Thoracic aorta (tissue), 2 donors: ENCODE measurements around the gene CRIP1. TPM values are rescaled to one million over a fixed set of nuclear protein-coding genes. Genes with fewer than 3 reads are reported as not detected.

Experiments
- ATAC-seq: fragments of 150-250 bp; one replicate; pipeline ENCODE4 v1.8.0; 2017; ENCODE audit warnings: low read depth; ENCODE audit not compliant: insufficient number of reproducible peaks, low FRiP score
- DNase-seq: peaks from one replicate; pipeline ENCODE4 v3.0.0-alpha.2; 2020; ENCODE audit warnings: low spot score
- H3K27ac ChIP-seq, 2 donors: fragments of 200-600 bp; sonication (generic); 1 replicate in 1 of 2; 2 replicates in 1 of 2; pipeline ENCODE4 v1.5.1; 2016; ENCODE audit warnings: mild to moderate bottlenecking in 2 of 2, moderate library complexity in 2 of 2
- H3K27me3 ChIP-seq: fragments of 200-600 bp; sonication (generic); replicated peaks from 2 replicates; pipeline ENCODE4 v1.6.0; 2016; ENCODE audit warnings: mild to moderate bottlenecking; ENCODE audit not compliant: insufficient read depth
- H3K36me3 ChIP-seq: fragments of 200-600 bp; sonication (generic); one replicate; pipeline ENCODE4 v1.5.1; 2016
- H3K4me1 ChIP-seq, 2 donors: fragments of 200-600 bp; sonication (generic); 1 replicate in 1 of 2; 2 replicates in 1 of 2; pipeline versions ENCODE4 v1.5.1 to v1.6.0; 2016; ENCODE audit warnings: low read depth in 2 of 2, mild to moderate bottlenecking in 1 of 2; ENCODE audit not compliant: control insufficient read depth in 1 of 2
- H3K4me3 ChIP-seq: fragments of 200-600 bp; sonication (generic); 2 replicates; pipeline ENCODE4 v1.5.1; 2016; ENCODE audit warnings: mild to moderate bottlenecking
- H3K9me3 ChIP-seq: fragments of 200-600 bp; sonication (generic); 2 replicates; pipeline ENCODE4 v1.5.1; 2016
- total RNA-seq, 2 donors: library from RNA; depleted of rRNA; stranded (reverse); fragments of >200 nt; gene quantifications; one replicate each; pipeline versions ENCODE4 v1.1.0 to v1.2.3, GENCODE V29; 2016
- TF ChIP-seq, protein P1 (sequence below): fragments of 200-600 bp; sonication (generic); IDR thresholded peaks from one replicate; pipeline ENCODE4 v1.5.1; 2019; ENCODE audit warnings: antibody characterized with exemption

The CRIP1 gene
- total RNA-seq, 2 donors from 2014 or later, result 75.4 to 325 TPM

DNA sequence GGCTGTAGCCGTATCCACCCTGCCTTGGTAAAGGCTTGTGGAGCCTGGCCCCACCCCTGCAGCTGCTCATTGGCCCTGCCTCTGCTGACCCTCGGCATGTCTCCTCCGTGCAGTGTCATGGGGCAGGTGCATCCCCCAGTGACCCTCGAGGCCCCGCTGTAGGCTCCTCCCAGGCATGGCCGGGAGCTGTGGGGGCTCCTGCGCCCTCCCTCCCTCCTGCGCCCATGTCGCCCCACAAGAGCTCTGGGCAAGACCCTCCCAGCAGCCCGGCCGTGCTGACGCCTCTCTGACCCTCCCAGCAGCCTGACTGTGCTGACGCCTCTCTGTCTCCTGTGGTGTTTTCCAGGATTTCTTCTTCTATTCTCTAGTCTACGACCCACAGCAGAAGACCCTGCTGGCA, 32.8 kb upstream of the CRIP1 start:
- no peak overlapping the region for H3K4me3 ChIP-seq
- ATAC-seq, result no peak
- H3K27ac ChIP-seq, result no peak overlapping the region
- H3K4me1 ChIP-seq, result peaks cover 0 to 5% of the 10 kb centered on the region in 2 donors
- TF ChIP-seq, protein P1, sequence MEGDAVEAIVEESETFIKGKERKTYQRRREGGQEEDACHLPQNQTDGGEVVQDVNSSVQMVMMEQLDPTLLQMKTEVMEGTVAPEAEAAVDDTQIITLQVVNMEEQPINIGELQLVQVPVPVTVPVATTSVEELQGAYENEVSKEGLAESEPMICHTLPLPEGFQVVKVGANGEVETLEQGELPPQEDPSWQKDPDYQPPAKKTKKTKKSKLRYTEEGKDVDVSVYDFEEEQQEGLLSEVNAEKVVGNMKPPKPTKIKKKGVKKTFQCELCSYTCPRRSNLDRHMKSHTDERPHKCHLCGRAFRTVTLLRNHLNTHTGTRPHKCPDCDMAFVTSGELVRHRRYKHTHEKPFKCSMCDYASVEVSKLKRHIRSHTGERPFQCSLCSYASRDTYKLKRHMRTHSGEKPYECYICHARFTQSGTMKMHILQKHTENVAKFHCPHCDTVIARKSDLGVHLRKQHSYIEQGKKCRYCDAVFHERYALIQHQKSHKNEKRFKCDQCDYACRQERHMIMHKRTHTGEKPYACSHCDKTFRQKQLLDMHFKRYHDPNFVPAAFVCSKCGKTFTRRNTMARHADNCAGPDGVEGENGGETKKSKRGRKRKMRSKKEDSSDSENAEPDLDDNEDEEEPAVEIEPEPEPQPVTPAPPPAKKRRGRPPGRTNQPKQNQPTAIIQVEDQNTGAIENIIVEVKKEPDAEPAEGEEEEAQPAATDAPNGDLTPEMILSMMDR, result no peak
- DNase-seq, result no peak
- peaks cover 49% of the 10 kb centered on the region for H3K36me3 ChIP-seq
- no peaks in the 10 kb centered on the region for H3K9me3 ChIP-seq
- H3K27me3 ChIP-seq, result no peaks in the 10 kb centered on the region

DNA sequence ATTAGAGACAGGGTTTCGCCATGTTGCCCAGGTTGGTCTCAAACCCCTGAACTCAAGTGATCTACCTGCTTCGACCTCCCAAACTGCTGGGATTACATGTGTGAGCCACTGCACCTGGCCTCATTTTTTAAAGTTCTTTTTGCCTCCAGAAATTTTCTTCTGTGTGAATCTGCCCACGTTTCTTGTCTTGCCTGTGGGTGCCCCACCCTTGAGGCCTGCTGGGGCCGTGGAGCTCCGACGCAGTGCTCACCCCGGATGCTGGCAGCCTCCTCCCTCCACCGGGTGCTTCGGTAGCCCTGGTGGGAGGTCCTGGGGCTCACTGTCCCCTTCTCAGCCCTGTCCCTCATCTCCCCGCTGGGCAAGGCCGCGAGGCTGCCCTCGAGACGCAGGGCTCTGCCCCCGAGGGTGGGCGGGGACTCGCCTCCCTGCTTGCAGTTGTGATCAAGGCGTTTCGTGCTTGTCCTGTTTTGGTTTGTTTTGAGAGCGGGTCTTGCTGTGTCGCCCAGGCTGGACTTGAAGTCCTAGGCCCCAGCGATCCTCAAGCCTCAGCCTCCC, 31.5 kb upstream of the CRIP1 start:
- no peak for ATAC-seq
- Histone ChIP-seq H3K9me3 (no peaks in the 10 kb centered on the region), H3K36me3 (peaks cover 44% of the 10 kb centered on the region), H3K27ac (no peak overlapping the region), H3K4me3 (no peak overlapping the region), H3K4me1 (no peaks in the 10 kb centered on the region), H3K27me3 (no peaks in the 10 kb centered on the region)
- no peak for DNase-seq
- TF ChIP-seq, protein P1, result no peak

DNA sequence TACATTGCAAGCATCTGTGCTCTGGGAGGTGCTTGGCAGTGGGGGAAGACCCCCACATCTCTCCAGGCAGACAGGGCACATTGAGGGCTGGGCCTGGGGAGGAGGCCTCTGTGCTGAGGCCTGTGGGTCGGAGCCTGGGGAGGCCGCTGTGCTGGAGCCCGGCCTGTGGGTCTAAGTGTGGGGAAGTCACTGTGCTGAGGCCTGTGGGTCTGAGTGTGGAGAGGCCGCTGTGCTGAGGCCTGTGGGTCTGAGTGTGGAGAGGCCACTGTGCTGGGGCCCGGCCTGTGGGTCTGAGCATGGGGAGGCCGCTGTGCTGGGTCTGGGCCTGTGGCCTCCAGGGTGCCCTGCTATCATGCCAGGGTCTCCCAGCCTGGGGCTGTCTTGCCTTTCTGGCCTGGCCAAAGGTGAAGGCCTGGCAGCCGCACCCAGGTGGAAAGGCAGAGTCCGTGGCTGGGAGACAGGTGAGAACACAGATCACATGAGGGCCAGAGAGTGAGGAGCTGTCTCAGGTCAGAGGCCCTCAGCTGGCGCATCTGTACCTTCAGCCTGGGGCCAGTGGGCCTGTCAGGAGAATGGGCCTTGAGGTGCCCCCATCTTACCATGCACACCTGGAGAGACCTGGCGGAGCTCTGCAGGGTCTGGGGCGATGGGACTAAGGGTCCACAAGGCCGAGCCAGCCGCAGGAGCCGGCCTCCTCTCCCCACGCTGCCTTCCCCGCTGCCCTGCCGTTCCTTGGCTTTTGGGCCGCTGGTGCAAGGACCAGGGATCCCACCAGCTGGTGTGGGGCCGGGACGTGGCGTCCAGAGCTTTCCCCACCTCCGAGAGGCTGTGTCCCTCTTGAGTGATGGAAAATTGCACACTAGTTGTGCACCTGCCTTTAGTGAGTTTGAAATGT, 30.7 kb upstream of the CRIP1 start:
- ATAC-seq (no peak), DNase-seq (no peak)
- H3K9me3 ChIP-seq, result no peaks in the 10 kb centered on the region
- no peak overlapping the region for H3K4me3 ChIP-seq
- peaks cover 35% of the 10 kb centered on the region for H3K36me3 ChIP-seq
- no peak overlapping the region for H3K27ac ChIP-seq
- H3K27me3 ChIP-seq, result no peaks in the 10 kb centered on the region
- TF ChIP-seq, protein P1, result no peak
- H3K4me1 ChIP-seq, result no peaks in the 10 kb centered on the region

DNA sequence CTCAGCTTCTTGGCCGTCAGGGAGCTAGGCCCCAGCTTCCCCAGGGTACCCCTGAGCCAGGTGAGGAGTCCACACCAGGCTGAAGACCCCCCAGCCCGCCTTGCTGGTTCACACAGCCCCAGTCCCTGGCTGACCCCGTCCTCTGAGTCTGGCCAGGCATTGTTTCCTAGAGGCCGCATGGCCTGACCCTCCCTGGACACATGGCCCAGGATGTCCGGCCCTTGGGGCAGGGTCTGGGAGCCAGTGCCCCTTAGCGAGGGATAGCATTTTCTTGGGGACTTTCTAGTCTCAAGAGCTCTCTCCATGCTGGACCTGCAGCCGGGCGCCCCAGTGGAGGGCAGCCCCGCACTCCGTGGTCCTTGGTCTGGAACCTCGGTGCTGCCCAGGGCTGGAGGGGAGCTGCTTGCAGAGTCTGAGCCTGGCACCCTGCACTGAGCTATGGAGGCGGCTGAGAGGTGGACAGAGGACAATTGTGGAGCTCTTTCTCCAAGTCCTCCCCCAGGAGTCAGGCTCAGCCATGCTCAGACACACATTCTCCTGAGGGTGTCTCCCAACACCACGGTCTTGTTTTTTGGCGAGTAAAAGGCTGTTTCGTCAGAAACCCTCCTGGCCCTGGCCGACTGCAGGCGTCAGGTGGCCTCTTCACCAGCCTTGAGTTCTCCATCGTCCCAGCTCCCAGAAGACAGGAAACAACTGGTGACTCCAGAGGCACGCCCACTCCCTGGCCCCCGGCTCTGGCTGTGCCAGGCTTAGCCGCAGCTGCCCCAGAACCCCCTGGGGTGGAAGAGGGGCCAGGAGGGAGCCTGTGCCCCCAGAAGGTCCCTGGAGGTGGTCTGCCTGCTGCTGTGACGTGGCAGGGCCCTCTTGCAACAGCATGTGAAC, 29.7 kb upstream of the CRIP1 start:
- no peaks in the 10 kb centered on the region for H3K9me3 ChIP-seq
- no peak overlapping the region for H3K4me3 ChIP-seq
- no peak overlapping the region for H3K27ac ChIP-seq
- TF ChIP-seq, protein P1, result no peak
- DNase-seq, result no peak
- peaks cover 33% of the 10 kb centered on the region for H3K36me3 ChIP-seq
- no peak for ATAC-seq
- no peaks in the 10 kb centered on the region for H3K4me1 ChIP-seq
- H3K27me3 ChIP-seq, result no peaks in the 10 kb centered on the region

DNA sequence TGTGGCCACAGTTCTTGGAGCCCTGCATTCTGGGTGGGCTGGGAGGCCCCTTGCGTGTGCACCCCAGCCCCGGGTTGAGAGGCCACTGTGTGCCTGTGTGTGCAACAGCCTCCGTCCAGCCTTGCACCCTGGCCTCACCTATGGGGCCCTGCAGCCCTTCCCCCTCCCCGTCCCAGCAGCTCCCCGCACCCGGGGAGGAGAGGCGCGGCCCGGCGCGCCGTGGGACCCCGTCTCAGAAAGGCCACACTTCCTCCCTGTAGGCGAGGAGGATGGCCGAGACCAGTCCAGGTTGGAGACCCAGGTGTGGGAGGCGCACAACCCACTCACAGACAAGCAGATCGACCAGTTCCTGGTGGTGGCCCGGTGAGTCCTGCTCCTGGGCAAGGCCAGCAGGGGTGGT, 28.7 kb upstream of the CRIP1 start:
- Histone ChIP-seq H3K27ac (no peak overlapping the region), H3K27me3 (no peaks in the 10 kb centered on the region), H3K36me3 (peaks cover 36% of the 10 kb centered on the region), H3K4me1 (no peaks in the 10 kb centered on the region), H3K4me3 (no peak overlapping the region), H3K9me3 (no peaks in the 10 kb centered on the region)
- TF ChIP-seq, protein P1, result no peak
- ATAC-seq (no peak), DNase-seq (no peak)
